ENCODE results near the gene PEX19. TPM values are rescaled to one million over a fixed set of nuclear protein-coding genes. Genes with fewer than 3 reads are reported as not detected.
A peak's percentile ranks its signal among the peaks of the same experiment; 100 is the strongest.
"Not testable (repeated sequence)": the region's sequence is repeated elsewhere in the genome, so short reads cannot be mapped to it uniquely, and the experiment has no call there.

The PEX19 gene, protein sequence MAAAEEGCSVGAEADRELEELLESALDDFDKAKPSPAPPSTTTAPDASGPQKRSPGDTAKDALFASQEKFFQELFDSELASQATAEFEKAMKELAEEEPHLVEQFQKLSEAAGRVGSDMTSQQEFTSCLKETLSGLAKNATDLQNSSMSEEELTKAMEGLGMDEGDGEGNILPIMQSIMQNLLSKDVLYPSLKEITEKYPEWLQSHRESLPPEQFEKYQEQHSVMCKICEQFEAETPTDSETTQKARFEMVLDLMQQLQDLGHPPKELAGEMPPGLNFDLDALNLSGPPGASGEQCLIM
- 29.2 and 35.6 TPM in 2 replicates for total RNA-seq (2014; rRNA removed; shearing (Covaris generic))

- DNase-seq (ENCODE audit: low read depth) = peak; percentile 87
Measured at GRCh38 chr1:160284782-160285344, at the start of gene PEX19. Gene PEX19 (minus strand): TSS chr1:160285133. CDS start chr1:160285124, 9 bp downstream.

DNA sequence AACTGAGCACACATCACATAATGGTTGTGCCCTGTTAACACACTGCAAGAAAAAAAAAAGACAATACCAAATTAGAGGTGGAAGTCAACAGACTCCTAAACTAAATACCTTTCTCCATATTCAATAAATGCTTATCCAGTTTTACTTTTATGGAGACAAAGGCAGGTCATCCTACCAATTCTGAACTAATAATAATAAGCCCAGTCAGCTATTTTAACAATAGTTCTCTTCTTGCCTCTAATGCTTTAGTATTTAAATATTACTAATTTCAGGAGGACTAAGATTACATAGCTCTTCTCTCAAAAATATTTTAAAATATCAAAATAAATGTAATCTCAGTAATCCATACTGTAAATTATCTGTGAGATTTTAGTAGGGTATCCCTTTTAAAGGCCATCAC, 47.6 kb upstream of the PEX19 start:
- no peak for DNase-seq (ENCODE audit: low read depth)

DNA sequence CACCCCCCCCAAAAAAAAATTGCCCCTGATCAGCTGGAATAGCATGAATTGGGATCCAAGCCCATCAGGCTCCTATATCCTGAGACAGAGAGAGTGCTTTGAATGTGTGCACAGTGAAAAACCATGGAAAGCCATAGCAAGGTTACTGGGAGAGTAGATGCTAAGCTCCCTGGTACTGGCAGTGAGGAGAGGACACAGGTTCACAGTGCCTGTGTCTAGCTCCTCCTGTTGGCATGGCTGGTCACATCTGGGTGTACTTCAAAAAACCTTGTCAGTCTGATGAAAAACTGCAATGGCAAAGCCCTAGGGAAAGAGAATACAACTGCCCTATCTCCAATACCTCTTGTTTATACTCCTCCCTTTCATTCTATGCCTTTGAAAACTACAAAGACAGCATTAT, 45.2 kb upstream of the PEX19 start:
- no peak for DNase-seq (ENCODE audit: low read depth)

- no peak for DNase-seq (ENCODE audit: low read depth)
Measured at GRCh38 chr1:160328184-160328583, 43.3 kb upstream of the PEX19 start.

DNA sequence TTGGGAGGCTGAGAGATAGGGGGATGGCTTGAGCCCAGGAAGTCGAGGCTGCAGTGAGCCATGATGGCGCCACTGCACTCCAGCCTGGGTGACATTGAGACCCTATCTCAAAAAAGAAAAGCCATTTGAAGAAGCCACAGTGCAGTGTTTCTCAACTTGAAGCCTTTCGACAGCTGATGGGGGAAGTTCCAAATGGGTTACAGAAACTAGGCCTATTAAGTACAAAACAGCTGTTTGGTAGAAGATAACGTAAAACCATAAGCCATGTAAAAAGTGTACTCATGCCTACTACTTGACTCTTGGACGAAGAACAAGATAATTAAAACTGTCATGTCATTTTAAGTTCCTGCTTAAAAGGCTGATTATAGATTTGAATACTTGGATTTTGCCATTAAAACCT, 41.5 kb upstream of the PEX19 start:
- DNase-seq (ENCODE audit: low read depth) = no peak

GRCh38 chr1:160325252-160325651, 40.3 kb upstream of the PEX19 start:
- no peak for DNase-seq (ENCODE audit: low read depth)

DNA sequence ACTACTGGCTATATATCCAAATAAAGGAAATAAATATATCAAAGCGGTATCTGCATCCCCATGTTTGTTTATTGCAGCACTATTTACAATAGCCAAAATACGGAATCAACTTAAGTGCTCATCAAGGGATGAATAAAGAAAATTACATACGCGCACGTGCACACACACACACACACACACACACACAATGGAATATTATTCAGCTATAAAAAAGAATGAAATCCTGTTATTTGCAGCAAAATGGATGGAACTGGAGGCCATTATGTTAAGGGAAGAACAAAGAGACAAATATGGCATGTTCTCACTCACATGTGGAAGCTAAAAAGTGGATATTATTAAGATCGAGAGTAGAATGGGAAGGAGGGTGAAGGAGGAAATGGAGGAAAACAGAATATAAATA, 37.9 kb upstream of the PEX19 start:
- DNase-seq (ENCODE audit: low read depth) = no peak

DNA sequence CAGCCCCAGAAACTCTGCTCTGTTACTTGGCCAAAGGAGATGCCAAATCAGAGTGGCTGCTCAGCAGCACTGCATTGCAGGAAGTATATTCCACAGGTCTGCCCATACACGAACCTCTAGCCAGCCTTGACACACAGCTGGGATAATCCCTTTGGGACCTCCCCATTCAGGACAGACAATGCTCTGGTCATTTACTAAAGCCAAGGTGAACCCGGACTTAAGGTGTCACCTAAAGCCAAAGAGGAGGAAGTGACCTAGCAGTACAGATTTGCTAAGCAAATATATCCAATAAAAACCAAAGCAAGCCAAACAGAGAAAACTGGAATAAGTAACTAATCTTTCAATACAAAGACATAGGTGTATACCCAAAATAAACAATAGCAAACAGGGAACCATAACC, 30.4 kb upstream of the PEX19 start:
- no peak for DNase-seq (ENCODE audit: low read depth)

DNA sequence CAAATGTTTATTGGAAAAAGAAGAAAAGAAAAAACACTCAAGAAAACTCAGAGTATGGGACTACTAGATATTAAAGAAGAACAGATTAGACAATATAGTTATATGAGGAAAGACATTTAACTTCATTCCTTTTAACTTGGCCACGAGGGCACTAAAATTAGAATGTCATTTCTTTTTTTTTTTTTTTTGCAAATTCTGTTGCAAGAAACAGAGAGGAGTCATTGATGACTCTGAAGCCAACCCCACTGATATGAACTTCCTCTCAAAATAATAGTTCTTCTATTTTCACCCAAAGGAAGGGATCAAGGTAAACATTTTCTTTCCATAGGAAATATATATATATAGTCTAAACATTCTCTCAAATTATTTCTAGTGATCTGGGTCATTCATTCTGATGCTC, 24.6 kb upstream of the PEX19 start:
- no peak for DNase-seq (ENCODE audit: low read depth)

- DNase-seq (ENCODE audit: low read depth) = peak; percentile 22
Measured at GRCh38 chr1:160309185-160309557, 24.2 kb upstream of the PEX19 start.

GRCh38 chr1:160308451-160309184, 23.7 kb upstream of the PEX19 start:
- no peak for DNase-seq (ENCODE audit: low read depth)

DNA sequence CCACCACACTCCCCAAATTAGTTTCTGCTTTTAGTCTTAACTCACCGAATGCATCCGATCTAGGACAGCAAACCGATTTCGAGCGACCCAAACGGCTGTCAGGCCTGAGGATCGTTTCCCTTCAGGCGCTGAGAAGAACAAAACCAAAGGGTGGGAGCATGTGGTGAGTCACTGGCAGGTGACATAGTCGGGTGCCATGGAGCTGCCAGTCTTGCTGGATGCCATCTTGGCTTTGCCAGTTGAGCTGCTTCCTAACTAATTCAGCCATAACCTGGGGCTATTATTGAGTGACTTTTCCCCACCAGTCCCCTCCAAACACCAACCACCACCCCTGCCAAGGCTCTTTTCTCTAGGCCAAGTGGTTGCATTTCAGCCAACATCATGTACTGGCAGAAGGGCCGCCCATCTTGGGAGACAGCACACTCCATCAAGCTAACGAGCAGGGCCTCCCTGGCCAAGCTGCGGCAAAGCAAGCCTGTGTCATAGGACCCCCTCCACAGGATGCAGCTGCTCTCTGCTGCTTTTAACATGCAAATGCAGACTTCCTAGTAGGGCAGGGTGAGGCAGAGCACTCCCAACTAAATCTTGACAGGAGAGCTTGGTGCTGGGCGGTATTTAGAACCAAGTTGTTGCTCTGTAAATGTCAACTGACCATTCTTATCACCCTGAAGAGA, 22.3 kb upstream of the PEX19 start:
- DNase-seq (ENCODE audit: low read depth) = no peak

GRCh38 chr1:160300173-160300572, 15.2 kb upstream of the PEX19 start:
- no peak for DNase-seq (ENCODE audit: low read depth)

GRCh38 chr1:160296036-160296435, 11.1 kb upstream of the PEX19 start:
- no peak for DNase-seq (ENCODE audit: low read depth)

DNA sequence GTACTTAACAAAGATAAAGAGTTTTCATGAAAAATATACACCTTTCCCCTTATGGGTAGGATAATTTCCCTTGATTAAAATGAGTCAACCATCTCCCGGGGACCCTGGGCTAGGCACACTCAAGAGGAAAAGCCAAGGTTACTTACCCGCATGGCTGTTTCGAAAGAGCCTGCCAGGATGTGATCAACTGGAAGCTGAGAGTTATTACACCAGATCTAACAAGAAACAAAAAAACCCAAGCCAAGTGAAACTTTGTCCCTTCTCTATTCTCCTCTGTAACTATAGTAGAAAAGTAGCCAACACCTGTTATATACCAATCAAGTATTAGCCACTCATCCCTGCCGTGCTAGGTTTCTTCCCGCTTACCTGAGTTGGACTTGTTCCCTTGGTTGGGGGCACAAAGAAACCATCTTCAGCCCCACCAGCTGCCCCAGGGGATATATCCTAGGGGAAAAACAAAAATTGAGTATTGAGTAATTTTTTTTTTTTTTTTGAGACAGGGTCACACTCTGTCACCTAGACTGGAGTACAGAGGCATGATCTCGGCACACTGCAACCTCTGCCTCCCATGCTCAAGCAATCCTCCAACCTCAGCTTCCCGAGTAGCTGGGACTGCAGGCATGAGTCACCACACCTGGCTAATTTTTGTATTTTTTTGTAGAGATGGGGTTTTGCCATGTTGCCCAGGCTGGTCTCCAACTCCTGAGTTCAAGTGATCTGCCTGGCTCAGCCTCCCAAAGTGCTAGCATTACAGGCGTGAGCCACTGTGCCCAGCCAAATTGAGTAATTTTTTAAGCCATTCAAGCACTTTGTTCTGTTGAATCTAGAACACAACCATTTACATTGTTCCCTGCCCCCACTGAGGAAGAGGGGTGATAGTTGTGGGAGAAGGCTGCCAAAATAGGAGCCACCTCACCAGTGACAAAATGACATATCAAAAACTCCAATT, 8.4 kb upstream of the PEX19 start:
- DNase-seq (ENCODE audit: low read depth) = no peak

DNA sequence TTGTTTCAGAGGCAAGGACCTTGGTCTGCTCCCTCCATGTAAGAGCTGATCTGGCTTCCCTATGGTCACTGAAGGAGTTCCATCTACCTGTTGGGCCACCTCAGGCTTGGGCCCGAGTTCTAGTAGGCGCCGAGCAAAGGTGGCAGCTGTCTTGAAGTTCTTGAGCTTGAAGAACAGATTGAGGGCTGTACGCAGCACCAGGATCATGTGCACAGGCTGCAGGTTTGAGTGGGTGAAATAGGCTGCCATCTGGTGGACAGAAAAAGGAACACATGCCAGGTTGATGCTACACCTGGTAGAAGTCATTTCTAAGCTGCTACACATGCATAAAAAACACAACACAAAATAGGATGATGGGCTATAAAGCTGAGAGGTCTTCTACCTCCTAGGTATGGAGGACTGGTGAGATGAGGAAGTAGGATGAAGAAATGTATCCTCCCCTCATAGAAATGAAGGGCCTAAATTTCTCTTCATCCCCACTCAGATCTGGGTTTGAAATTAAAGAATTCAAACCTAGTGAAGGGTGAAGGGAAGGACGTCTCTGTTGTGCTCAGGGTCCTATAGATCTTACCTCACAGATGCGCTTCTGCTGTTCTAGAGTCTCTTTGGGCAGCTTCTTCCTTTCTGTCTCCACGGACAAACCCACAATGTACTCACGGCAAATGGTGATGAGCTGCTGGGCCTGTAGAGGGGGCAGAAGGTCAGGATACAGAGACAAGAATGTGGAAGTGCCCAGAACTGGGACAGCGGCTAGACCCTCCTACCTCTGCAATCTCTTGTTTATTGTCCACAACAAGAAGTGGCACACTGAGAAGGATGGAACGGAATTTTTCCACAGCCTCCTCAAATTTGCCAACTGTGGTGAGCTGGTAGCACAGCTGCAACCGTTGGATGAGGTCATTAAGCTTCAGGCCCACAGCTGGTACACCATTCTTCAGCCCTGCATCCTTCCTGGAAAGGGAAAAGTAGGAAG, 6.6 kb upstream of the PEX19 start:
- peak; percentile 57 for DNase-seq (ENCODE audit: low read depth)

DNA sequence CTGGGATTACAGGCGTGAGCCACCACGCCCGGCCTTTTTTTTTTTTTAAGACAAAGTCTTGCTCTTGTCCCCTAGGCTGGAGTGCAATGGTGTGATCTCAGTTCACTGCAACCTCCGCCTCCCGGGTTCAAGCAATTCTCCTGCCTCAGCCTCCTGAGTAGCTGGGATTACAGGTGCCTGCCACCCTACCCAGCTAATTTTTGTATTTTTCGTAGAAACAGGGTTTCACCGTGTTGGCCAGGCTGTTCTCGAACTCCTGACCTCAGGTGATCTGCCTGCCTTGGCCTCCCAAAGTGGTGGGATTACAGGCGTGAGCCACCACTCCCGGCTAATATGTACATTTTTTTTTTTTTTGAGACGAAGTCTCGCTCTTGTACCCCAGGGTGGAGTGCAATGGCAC, 2.8 kb upstream of the PEX19 start:
- not testable (repeated sequence) for DNase-seq (ENCODE audit: low read depth)

- no peak for DNase-seq (ENCODE audit: low read depth)
Measured at GRCh38 chr1:160285506-160285905, 573 bp upstream of the PEX19 start.

- peak; percentile 45 for DNase-seq (ENCODE audit: low read depth)
Measured at GRCh38 chr1:160284220-160284781, 632 bp downstream of the PEX19 start.

DNA sequence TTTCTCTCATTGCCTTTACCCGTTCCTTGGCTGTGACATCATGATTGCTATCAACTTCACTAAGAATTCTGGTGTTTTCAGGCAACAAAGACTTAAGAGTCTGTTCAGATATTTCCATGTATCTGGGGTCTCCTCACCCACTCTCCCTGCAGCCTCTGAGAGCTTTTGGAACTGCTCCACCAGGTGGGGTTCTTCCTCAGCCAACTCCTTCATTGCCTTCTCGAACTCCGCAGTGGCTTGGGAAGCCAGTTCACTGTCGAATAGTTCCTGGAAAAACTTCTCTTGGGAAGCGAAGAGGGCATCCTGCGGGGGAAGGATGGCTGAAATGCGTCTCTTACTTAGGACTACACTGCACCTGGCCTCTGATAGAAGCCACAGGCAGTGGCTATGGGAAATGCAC, 2.1 kb downstream of the PEX19 start:
- DNase-seq (ENCODE audit: low read depth) = no peak

Measured in RPMI7951 (cell line).